GM19395 (cell line): ENCODE data around the gene AK1.
"Not testable (repeated sequence)": the region's sequence is repeated elsewhere in the genome, so short reads cannot be mapped to it uniquely, and the experiment has no call there.

ENCODE experiments used
- ATAC-seq: cut with Tn5 transposase; IDR thresholded peaks from one replicate; pipeline ENCODE4 v1.9.1; 2021; ENCODE audit warnings: mild to moderate bottlenecking, moderate library complexity; ENCODE audit not compliant: unreplicated experiment

AK1 gene

DNA sequence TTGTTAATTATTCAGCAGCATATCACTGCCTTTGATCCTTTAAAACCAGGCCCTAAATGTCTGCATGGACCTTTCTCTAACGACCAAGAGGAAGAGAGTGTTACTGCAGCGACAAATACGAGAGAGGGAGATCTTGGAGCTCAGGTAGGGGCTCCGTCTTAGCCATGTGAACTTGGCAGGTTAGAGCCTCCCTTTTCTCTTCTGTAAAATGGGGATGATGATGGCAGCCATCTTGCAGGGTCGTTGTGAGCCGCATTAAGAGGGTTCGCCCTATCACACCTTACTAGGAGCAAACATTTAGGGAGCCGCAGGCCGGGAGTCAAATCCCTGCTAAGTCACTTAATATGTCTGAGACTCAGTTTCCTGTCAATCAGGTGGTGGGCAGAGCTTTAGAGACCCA lies 24.6 kb downstream of the AK1 start:
- no peak for ATAC-seq

DNA sequence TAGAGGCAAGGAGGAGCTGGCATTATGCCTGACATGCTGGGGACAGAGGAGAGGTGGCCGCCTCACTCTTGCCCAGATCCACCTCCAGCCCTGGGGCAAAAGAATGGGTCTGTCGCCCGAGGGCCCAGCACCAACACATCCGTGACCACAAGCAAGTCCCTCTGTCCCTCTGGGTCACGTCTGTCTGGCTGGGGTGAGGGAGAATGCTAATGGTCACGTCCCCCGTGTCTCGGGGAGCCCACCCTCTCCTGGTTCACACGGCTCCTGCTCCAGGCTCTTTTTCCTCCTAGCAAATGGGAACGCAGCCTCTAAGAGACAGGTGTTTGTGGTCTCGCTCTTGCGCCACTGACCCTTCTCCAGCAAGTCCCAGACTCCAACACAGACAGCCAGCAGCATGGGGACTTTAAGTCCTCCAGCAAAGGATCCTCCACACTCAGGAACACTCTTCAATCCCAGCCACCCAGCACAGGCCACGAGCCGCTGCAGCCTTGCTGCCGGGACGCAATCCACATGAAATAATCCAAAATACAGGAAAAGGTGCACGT lies 27.1 kb downstream of the AK1 start:
- no peak for ATAC-seq

DNA sequence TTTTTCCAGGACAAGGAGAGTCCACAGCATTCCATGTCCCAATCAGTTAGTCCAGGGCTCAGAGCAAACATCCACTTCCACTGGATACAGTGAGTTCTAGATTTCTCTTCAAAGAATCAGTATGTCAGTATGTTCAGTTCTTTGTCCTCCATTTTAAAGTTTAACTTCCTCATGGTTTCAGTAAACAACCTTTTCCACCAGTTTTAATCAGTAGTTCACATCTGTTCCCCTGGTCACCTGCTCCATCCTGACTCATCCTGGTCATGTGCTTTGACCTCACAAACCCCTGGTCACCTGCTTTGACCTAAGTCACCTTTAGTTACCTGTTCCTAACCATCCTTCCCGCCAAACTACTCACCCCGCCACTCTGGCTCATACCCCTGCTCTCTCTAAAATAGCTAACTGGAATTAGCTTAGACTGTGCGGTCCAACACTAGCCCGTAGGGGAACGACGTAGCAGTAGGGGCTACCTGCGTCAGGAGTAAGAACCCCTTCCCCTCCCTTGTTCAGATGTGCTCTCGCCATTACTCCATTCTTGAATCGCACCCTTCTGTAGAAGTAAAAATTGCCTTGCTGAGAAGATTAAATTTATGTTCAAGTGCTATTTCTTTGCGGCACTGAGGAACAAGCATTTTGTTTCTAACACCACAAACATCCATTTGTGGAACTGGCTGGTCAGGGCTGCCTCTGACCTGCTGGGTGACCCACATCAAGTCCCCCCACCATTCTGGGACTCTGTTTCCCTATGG lies 28.5 kb downstream of the AK1 start:
- no peak for ATAC-seq

DNA sequence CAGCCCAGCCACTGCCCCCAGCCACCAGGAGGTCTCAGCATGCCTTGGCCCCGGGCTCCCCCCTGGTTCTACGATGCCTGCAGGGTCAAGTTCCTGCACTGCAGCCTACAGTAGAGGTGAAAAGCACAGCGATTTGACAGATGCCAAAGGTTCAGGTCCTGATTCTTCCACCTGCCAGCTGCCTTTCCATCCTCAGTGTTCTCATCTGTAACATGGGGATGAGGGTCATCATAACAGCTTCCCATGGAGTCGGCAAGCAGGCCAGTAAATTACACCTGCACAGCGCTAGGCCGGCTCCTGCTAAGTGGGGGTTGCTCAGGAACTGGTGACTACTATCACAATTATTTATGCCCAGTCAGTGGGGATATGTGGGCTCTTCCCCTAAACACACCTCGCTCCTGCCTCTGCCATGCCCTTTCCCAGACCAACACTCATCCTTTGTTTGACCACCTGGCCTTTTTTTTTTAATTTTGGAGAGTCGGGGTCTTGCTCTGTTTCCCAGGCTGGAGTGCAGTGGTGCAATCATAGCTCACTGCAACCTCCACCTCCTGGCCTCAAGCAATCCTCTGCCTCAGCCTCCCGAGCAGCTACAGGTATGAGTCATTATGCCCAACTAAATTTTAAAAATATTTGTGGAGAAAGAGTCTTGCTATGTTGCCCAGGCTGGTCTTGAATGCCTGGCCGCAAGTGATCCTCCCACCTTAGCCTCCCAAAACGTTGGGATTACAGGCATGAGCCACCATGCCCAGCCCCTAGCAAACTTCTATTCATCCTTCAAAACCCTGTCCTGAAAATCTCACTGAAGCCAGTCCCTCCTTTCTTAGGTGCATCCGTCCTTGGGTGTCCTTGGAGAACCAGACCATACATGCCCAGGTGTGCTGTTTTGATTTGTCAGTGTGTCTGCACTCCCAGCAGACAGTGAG lies 29.4 kb downstream of the AK1 start:
- no peak for ATAC-seq

DNA sequence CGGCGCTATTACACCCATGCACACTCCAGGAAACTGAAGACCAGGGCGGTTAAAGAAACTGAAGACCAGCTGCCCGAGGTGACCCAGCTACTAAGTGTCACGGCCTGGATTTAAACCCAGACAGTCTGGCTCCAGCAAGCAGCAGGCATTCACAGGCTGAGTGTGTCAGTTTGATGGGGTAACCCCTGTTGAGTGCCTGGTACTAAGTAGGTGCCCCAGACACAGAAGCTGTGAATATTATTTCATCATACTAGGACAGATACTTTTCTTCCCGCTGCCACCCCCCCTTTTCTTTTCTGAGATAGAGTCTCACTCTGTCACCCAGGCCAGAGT lies 30.3 kb downstream of the AK1 start:
- no peak for ATAC-seq

DNA sequence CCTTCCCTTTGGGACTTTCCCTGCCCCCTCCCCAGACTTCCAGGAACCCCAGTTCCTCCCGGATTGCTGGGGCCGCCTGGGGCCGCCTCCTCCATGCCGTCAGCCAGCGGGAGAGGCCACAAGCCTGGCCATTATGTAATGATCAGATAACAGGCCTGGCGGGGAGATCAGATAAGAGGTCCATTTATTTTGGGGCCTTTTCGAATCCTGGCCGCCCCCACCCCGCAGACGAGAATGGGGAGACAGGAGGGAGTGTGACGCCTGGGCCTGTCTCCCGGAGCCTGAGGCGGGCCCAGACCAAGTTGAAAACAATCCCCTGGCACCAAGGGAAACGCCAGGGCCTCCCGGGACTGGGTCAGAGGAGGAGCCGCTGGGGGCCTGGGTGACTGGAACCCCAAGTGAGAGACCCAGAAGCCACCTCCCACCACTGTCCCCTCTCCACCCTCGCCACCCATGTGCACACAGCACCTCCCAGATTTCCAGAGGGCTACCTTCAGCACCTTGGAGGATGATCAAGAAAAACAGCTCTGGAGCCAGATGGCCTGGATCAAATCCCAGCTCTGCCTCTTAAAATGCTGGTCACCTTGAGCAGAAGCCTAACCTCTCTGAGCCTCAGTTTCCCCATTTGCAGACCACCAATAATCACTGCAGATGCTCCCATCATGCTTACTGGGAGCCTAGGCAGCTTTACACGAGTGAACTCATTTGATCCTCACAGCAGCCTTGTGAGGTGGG lies 30.9 kb downstream of the AK1 start:
- ATAC-seq, result no peak

DNA sequence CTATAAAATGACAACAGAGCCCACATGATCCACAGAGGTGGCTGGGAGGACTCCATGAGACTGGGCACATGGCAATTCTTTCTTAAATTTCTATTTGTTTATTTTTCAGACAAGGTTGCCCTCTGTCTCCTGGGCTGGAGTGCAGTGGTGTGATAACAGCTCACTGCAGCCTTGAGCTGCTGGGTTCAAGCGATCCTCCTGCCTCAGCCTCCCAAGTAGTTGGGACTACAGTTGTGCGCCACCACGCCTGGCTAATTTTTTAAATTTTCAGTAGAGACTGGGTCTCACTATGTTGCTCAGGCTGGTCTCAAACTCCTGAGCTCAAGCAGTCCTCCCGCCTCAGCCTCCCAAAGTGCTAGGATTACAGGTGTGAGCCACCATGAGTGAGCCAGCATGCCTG lies 31.9 kb downstream of the AK1 start:
- not testable (repeated sequence) for ATAC-seq

DNA sequence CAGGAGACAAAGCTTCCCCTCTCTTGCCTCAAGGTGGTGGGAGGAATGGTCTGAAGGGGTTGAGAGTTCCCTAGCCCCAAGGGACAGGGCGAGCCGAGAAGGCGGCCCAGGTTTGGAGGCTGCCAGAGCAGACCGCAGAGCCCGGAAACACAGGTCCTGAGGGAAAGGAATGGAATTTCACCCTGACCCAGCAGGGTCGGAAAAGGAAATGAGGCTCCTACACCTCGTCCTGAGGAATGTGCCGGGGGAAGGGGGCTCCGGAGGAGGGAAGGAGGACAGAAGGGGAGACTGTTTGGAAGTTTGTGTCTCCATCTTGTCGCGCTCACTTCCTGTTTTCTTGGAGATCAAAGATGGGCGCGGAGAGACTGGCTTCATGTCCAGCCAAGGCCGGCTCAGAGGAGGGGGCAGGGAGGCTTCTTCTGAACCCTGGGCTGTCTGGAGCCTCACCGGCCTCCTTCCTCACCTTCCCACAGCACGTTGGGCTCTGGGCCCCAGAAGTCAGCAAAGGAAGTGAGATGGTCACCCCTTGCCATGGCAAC lies 32.6 kb downstream of the AK1 start:
- no peak for ATAC-seq

DNA sequence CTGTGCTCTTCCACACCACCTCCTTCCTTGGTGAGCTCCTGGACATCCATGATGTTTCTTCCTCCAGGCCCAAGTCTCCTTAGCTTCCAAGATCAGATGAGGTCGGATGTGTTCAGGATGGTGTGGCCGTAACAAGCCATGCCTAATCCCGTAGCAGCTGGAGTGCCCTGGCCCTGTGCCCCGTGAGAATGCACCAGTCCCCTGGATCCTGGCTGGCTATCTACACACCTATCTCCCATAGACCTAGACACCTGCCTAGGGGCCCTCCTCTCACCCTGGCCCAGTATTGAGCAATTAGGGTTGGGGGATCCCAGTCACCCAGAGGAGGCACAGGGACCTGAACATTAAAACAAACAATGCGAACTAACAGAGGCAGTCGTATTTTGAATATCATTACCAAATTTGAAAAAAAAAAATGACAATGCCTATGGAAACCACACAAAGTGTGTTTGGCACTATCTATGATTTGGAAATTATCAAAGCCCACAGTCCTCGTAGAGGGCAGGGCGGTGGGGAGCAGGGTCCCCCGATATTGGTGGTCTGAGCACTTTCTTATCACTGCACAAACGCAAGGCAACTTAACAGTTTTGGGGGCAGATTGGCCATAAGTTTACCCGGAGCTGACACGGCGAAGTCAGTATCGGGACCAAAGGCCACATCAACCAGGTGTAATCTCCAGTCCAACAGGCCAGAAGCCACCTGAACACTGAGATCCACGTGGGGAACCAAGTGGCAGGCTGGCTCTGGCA lies 36.2 kb downstream of the AK1 start:
- no peak for ATAC-seq

DNA sequence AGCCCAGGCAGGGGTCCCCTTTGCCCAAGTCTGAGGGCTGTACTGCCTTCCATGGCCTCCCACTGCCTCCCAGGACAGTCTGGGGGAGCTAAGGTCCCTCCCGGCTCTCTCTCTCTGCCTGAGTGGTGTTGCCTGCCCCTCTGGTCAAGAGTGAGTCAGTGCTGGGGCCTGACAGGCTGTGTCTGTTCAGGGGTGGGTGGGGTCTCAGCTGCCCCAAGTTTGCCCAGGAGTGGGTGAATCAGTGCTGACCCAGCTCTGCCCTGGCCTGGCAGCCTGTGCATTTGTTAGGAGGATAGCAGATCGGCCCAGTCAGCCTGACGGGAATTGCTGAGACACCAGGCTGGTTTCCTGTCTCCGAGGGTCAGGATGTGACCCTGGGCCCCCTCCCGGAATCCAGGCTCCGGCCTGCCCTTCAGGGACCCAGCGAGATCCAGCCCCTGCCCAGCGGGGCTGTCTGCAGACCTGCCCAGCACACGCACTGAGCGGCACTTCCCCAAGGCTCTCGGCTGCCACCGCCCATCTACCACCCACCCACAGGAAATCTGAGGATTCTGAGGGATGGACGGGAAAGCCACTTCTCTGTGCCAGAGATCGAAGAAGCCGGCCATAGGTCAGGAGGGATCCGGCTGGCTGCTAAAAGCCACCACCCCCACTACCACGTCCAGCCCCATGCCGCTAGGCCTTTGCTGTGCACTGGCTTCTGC lies 38.9 kb downstream of the AK1 start:
- no peak for ATAC-seq

DNA sequence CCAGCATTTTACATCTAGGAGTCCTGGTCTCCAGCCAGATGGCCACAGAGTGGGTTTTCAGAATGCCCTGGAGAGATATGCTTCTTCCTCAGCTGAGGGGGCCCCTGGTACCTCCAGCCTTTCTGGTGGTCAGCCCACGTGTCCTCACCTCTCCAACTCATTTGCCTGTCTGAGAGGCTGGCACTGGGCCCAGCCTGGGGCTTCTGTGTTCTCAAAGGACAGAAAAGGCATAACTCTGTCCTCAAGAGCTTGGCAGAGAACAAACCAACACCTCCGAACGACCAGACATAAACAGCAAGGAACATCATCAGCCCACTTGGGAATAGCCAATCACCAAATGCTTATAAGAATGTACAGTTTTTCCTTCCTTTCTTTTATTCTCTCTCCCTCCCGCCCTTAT lies 40.1 kb downstream of the AK1 start:
- no peak for ATAC-seq

DNA sequence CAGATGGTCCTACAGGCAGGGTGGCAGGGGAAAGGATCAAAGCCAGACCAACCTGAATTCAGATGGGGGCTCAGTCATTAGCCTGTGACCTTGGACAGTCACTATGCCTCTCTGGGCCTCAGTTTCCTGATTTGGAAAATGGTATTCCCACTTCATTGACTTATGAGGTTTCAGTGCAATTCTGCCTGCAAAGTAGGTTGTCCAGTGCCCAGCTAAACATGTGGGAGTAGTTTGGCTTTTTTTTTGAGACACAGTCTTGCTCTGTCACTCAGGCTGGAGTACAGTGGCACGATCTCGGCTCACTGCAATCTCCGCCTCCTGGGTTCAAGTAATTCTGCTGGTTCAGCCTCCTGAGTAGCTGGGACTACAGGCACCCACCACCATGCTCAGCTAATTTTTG lies 40.9 kb downstream of the AK1 start:
- not testable (repeated sequence) for ATAC-seq

DNA sequence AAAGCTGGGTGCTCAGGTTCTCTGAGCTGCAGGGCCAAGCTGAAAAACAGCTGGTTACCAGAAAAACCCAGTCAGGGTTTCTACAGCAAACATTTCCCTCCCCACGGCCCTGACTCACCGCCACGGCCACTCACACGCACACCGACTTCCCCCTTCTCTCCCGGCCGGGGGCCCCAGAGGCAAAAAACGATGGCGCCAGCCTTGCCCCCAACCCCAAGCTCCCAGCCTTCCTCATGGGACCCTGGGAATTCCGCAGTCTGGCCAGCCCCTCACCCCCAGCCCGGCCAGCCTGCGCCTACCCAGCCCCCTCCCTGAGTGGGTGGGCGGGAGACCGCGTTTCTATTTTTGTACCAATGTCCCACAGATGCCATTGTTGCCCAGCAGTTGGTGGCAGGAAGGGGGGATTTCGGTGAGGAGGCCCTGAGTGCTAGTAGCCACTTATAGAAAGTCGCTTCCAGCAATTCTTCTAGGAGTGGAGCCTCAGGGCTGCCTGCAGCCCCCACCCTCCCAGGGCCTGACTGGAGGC lies 41.4 kb downstream of the AK1 start:
- ATAC-seq, result no peak

DNA sequence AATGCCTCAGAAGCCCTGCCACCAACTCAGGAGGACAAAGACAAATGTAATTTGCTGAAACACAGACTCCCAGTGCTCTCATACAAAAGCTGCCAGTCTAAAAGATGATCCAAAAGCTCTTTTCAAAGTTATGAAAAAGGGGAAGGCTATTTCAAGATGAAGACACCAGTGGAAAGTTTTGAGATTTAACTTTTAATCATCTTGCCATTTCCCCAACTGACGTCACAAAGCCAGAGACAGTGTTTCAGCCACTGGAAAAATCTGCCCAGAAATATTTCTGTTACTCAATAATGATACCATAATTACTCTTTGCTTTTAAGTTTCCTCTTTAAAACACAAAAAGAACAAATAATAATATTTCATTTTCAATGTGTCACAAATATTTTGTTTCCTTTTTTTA lies 43.9 kb downstream of the AK1 start:
- no peak for ATAC-seq

DNA sequence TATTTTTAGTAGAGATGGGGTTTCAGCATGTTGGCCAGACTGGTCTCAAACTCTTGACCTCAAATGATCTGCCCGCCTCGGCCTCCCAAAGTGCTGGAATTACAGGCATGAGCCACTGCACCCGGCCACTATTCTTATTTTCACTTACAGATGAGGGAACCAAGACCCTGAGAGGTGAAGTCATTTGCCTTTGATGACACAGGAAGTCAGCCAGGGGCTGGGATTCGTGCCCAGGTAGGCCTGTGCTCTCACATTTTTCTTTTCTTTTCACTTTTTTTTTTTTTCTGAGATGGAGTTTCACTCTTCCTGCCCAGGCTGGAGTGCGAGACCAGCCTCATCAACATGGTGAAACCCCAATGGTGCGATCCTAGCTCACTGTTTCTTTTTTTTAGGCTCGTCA lies 45.2 kb downstream of the AK1 start:
- ATAC-seq, result no peak

DNA sequence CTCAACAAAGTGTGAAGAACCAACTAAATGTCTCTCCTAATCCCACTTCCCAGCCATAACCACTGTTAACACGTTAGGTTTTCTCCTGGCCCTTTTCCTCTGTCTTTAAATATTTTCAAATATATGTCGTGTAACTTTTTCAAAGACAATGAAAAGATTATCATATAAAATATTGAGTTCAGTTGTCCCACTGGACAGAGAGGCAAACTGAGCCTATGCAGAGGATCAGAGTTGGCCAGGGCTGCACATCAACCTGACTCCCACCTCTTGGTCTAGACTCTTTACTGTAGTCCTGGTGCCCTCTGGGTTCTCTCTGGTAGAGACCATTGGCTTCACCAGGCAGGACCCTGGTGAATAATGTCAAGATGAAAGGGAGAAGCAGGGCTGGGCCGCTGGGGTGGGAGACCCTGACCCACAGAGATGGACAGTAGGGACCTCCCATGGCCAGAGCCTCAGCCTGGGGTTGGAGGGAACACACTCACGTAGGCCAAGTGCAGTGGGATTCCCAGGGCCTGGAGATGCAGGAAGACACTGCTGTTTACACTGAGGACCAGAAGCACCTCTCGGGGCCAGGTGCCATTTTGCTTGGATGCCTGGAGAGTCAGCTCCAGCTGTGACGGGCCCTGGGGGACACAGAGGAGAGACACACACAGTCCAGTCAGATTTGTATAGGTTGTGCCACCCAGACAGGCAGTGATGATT lies 48.1 kb downstream of the AK1 start:
- ATAC-seq, result no peak

DNA sequence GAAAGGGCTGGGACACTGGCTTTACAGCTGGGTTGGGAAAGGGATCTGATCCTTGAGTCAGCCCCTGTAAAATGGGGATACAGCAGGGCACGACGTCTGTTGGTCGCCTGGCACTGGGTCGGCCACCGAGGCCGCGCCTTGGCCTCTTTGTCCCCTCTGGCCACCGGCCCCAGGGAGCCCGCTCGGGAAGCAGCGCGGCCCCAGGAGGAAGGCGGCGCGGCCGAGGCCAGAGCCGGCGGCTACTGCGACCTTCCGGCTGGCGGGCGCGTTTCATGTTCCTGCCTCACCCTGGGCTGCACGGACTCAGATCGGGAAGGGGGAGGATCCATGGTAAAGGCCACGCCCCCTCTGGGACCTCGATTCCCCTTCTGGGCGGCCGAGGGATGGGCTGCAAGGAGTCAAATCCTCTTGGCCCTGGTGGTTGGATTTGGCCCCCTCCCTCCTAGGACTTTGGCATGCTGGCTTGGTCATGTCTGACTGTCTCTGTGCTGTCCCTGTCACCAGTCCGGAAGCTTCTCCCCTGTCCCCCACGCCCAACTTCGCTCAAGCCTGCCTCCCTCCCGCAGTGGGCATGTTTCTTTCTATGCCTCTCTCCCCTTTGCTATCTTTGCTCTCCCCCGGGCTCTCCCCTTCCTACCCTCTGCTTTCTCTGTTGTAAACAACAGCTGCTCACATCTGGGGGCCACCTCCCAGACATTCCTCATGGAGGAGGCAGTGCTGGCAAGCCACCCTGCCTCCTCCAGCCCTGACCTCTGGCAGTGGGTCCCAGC lies 49.0 kb downstream of the AK1 start:
- no peak for ATAC-seq

DNA sequence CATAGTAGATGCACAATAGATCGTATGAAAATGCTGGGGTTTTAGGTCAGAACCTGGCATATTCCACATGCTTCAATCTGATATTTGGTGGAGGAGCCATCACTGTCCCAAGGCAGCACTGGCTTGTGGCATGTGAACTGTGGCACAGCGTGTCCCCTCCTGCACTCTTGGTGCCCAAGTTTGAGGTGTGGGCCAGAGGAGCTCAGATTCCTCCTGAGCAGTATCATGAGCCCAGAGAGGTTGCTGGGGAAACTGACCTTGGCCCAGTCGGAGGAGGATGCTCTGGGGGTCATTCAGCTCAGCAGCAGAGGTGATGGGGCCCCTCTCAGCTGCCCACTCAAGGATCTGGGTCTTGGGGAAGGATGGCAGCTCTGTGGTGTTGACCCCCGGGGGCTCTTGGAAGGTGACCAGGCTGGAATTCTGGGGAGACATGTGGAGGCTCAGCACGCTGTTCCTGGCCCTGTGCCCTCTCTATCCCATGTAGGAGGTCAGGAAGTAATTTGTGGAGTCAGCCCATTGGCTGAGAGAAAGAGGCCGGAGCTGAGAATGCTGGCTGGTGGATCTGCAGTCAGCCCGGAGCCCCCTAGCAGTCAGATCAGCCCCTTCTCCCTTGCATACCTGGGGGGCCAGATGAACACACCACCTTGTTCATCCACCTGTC lies 51.1 kb downstream of the AK1 start:
- no peak for ATAC-seq
